Stomach (tissue), 9 donors: ENCODE measurements around the gene COG4. TPM values are rescaled to one million over a fixed set of nuclear protein-coding genes. Genes with fewer than 3 reads are reported as not detected.

Source experiments
- DNase-seq, 2 donors: peaks; one replicate each; pipeline versions ENCODE4 v3.0.0 to v3.0.0-alpha.2; 2013 to 2019
- H3K27ac ChIP-seq, 5 donors: fragments of 200-600 bp in 4 of 5; sonication (generic) in 4 of 5; one replicate each; pipeline ENCODE4 v1.5.1; 2013 to 2019; ENCODE audit warnings: mild to moderate bottlenecking in 1 of 5, moderate library complexity in 1 of 5
- H3K27me3 ChIP-seq, 3 donors: fragments of 200-600 bp; sonication (generic); one replicate each; pipeline ENCODE4 v1.5.1; 2017 to 2019; ENCODE audit warnings: mixed run types in 1 of 3
- H3K36me3 ChIP-seq, 4 donors: fragments of 200-600 bp; sonication (generic); 1 replicate in 3 of 4; 2 replicates in 1 of 4; pipeline ENCODE4 v1.5.1; 2016 to 2019
- H3K4me1 ChIP-seq, 4 donors: fragments of 200-600 bp; sonication (generic); one replicate each; pipeline ENCODE4 v1.5.1; 2016 to 2019
- H3K4me3 ChIP-seq, 4 donors: fragments of 200-600 bp; sonication (generic) in 3 of 4; one replicate each; pipeline ENCODE4 v1.5.1; 2016 to 2019; ENCODE audit warnings: mild to moderate bottlenecking in 1 of 4
- H3K9me3 ChIP-seq, 4 donors: fragments of 200-600 bp; sonication (generic); one replicate each; pipeline ENCODE4 v1.5.1; 2016 to 2019
- CTCF ChIP-seq, 7 experiments: fragments of 450-650 bp in 4 of 7; fragments of 200-600 bp in 3 of 7; sonication (generic) in 3 of 7; IDR thresholded peaks; one replicate each; pipeline ENCODE4 v1.5.1; 2016 to 2019; ENCODE audit warnings: antibody characterized with exemption in 7 of 7, control low read depth in 2 of 7, mild to moderate bottlenecking in 1 of 7
- EP300 ChIP-seq: sonication (generic); formaldehyde crosslinking; IDR thresholded peaks from one replicate; pipeline ENCODE4 v1.6.1; 2017; ENCODE audit warnings: antibody characterized with exemption
- POLR2A ChIP-seq, 4 donors: fragments of 450-650 bp; IDR thresholded peaks; one replicate each; pipeline ENCODE4 v1.6.1; 2016; ENCODE audit warnings: antibody characterized with exemption in 4 of 4, control low read depth in 2 of 4, mild to moderate bottlenecking in 1 of 4, moderate library complexity in 1 of 4
- POLR2AphosphoS5 ChIP-seq, 3 donors: sonication (generic); formaldehyde crosslinking; IDR thresholded peaks; one replicate each; pipeline ENCODE4 v1.6.1; 2016; ENCODE audit warnings: antibody characterized with exemption in 3 of 3
- WGBS, 5 donors: extraction: QIAGEN DNeasy Blood & Tissue Kit in 3 of 5; methylation state at CpG; one replicate each; pipeline versions ENCODE4 v1.1.5 to v1.1.7; 2013 to 2018; 5-methylcytosine and 5-hydroxymethylcytosine counted together
- intact Hi-C: fragments of 100-400 bp; cut with DNase I; formaldehyde crosslinking; loops from one replicate; pipeline ENCODE4 v1.15.1; 2023; ENCODE audit warnings: low total_unique reads
- polyA plus RNA-seq, 3 donors: library from polyadenylated mRNA; stranded (reverse); fragments of 200-250 nt; gene quantifications; one replicate each; pipeline ENCODE4 v1.2.3, GENCODE V29; 2013
- total RNA-seq, 5 donors: library from RNA; depleted of rRNA; stranded (reverse); fragments of >200 nt; gene quantifications; one replicate each; pipeline versions ENCODE4 v1.1.0 to v1.2.3, GENCODE V29; 2014 to 2016
- donor health status: healthy with polysubstance abuse.
- donor health status: Bipolar disorder and iron deficiency.
- donor health status: healthy.

The COG4 gene
- total and polyA plus RNA-seq, 8 donors, result 10.7 to 127 (median 37.4) TPM

GRCh38 chr16:70437017-70437581 lies 86.3 kb downstream of the COG4 start:
- TF ChIP-seq EP300, result no peak
- TF ChIP-seq POLR2A (IDR thresholded peaks at IDR 0.05), result no peak
- no peak for TF ChIP-seq CTCF (IDR thresholded peaks at IDR 0.05)
- no peak for TF ChIP-seq POLR2AphosphoS5 (IDR thresholded peaks at IDR 0.05)
- Histone ChIP-seq H3K36me3 (no peaks in the 10 kb centered on the region), H3K27me3 (no peaks in the 10 kb centered on the region), H3K27ac (peak overlapping the region in 4 of 5 donors; percentile 60 to 83 (median 71)), H3K4me3 (peak overlapping the region; percentile 77 to 88 (median 80)), H3K9me3 (no peaks in the 10 kb centered on the region), H3K4me1 (peaks cover 37 to 74% (median 57%) of the 10 kb centered on the region in 4 donors)
- peak in 1 of 2 donors; percentile 75 for DNase-seq
- 63 to 74% (median 69%) methylated on average over 5 of the region's 5 CpGs for WGBS, 5 donors
- intact Hi-C loops, result no loop called here

GRCh38 chr16:70434484-70435260 lies 88.7 kb downstream of the COG4 start:
- H3K4me1 ChIP-seq, result peaks cover 52 to 92% (median 75%) of the 10 kb centered on the region in 4 donors
- no peaks in the 10 kb centered on the region for H3K9me3 ChIP-seq
- DNase-seq, result no peak
- TF ChIP-seq POLR2AphosphoS5 (IDR thresholded peaks at IDR 0.05) (no peak), POLR2A (IDR thresholded peaks at IDR 0.05) (no peak), EP300 (no peak), CTCF (IDR thresholded peaks at IDR 0.05) (no peak)
- H3K36me3 ChIP-seq, result no peaks in the 10 kb centered on the region
- intact Hi-C loops, result no loop called here
- no peaks in the 10 kb centered on the region for H3K27me3 ChIP-seq
- no peak overlapping the region for H3K4me3 ChIP-seq
- 72 to 84% (median 83%) methylated on average over 6 of the region's 6 CpGs for WGBS, 5 donors
- H3K27ac ChIP-seq, result peak overlapping the region in 2 of 5 donors; percentile 40 to 69

- Histone ChIP-seq H3K27me3 (no peaks in the 10 kb centered on the region), H3K27ac (peak overlapping the region in 4 of 5 donors; percentile 40 to 69 (median 44)), H3K9me3 (no peaks in the 10 kb centered on the region), H3K4me3 (peak overlapping the region in 1 of 4 donors; percentile 3), H3K4me1 (peaks cover 55 to 98% (median 80%) of the 10 kb centered on the region in 4 donors), H3K36me3 (no peaks in the 10 kb centered on the region)
- intact Hi-C loops, result no loop called here
- 46 to 67% (median 62%) methylated on average over 5 of the region's 5 CpGs for WGBS, 5 donors
- DNase-seq, result peak in 1 of 2 donors; percentile 71
- peak in 2 of 3 donors; percentile 33 to 49 for TF ChIP-seq POLR2AphosphoS5 (IDR thresholded peaks at IDR 0.05)
- TF ChIP-seq EP300, result no peak
Observed at GRCh38 chr16:70433458-70434103, 89.8 kb downstream of the COG4 start.

- DNase-seq, result peak in 1 of 2 donors; percentile 39
- intact Hi-C loops, result no loop called here
- peak overlapping the region in 1 of 4 donors; percentile 3 for H3K4me3 ChIP-seq
- H3K27ac ChIP-seq, result peak overlapping the region in 4 of 5 donors; percentile 40 to 69 (median 44)
- H3K4me1 ChIP-seq, result peaks cover 55 to 98% (median 80%) of the 10 kb centered on the region in 4 donors
- TF ChIP-seq EP300 (no peak), POLR2AphosphoS5 (IDR thresholded peaks at IDR 0.05) (no peak)
- no peaks in the 10 kb centered on the region for H3K9me3 ChIP-seq
- WGBS, 5 donors, result 37 to 61% (median 60%) methylated on average over 12 of the region's 12 CpGs
- H3K27me3 ChIP-seq, result no peaks in the 10 kb centered on the region
- no peaks in the 10 kb centered on the region for H3K36me3 ChIP-seq
Observed at GRCh38 chr16:70432723-70433457, 90.5 kb downstream of the COG4 start.

- TF ChIP-seq POLR2AphosphoS5 (IDR thresholded peaks at IDR 0.05), result no peak
- no peak for TF ChIP-seq POLR2A (IDR thresholded peaks at IDR 0.05)
- TF ChIP-seq CTCF (IDR thresholded peaks at IDR 0.05), result no peak
- TF ChIP-seq EP300, result no peak
- DNase-seq, result peak in 1 of 2 donors; percentile 38
- intact Hi-C loops, result no loop called here
- H3K4me1 ChIP-seq, result peaks cover 55 to 98% (median 80%) of the 10 kb centered on the region in 4 donors
- H3K36me3 ChIP-seq, result no peaks in the 10 kb centered on the region
- H3K27me3 ChIP-seq, result no peaks in the 10 kb centered on the region
- WGBS, 5 donors, result 61 to 76% (median 70%) methylated on average over 3 of the region's 3 CpGs
- no peaks in the 10 kb centered on the region for H3K9me3 ChIP-seq
- H3K4me3 ChIP-seq, result no peak overlapping the region
- peak overlapping the region in 3 of 5 donors; percentile 40 to 69 (median 43) for H3K27ac ChIP-seq
Observed at GRCh38 chr16:70432356-70432722, 91.0 kb downstream of the COG4 start.
